ENCODE data around the gene GGACT. TPM values are rescaled to one million over a fixed set of nuclear protein-coding genes. Genes with fewer than 3 reads are reported as not detected.

Gene GGACT
- total RNA-seq, 1 donor from 2014 or later = 3.7 TPM

GRCh38 chr13:100510208-100510957, 78.2 kb downstream of the GGACT start:
- no peak overlapping the region for H3K27ac ChIP-seq (ENCODE audit: low read depth, low read length)
- H3K9me3 ChIP-seq (ENCODE audit: control insufficient read depth in 3 of 3, low read length in 3 of 3) = no peaks in the 10 kb centered on the region
- peaks cover 0 to 4% (median 0%) of the 10 kb centered on the region in 3 donors for H3K4me1 ChIP-seq (ENCODE audit: control insufficient read depth in 3 of 3, insufficient read depth in 3 of 3, low read length in 3 of 3)
- H3K36me3 ChIP-seq (ENCODE audit: control insufficient read depth in 3 of 3, insufficient read depth in 3 of 3, low read length in 3 of 3) = no peaks in the 10 kb centered on the region
- H3K9ac ChIP-seq (ENCODE audit: low read depth in 1 of 3, low read length in 3 of 3) = no peak overlapping the region
- no peaks in the 10 kb centered on the region for H3K27me3 ChIP-seq (ENCODE audit: control insufficient read depth in 3 of 3, insufficient read depth in 3 of 3, low read length in 3 of 3)
- no peak overlapping the region for H3K4me3 ChIP-seq (ENCODE audit: low read length in 3 of 3)

DNA sequence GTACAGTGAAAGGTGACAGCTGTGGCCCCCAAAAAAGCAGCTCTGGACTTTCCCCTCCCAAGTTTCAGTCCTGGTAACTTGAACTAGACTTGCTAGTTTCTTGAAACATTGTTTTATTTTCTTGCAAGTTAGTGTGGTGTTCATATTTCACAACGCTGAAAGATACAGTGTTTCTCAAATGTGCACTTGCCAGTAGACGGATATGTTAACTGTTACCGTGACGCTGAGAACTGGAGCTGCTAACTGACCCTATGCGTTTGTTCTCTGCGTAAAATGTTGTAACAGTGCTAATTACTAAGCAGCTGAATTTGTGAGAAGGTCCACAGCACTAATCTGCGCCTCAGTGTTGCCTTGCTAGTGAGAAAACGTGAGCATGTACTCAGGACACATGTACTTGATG, 79.6 kb downstream of the GGACT start:
- no peak overlapping the region for H3K9ac ChIP-seq (ENCODE audit: low read depth in 1 of 3, low read length in 3 of 3)
- H3K27ac ChIP-seq (ENCODE audit: low read depth, low read length) = no peak overlapping the region

DNA sequence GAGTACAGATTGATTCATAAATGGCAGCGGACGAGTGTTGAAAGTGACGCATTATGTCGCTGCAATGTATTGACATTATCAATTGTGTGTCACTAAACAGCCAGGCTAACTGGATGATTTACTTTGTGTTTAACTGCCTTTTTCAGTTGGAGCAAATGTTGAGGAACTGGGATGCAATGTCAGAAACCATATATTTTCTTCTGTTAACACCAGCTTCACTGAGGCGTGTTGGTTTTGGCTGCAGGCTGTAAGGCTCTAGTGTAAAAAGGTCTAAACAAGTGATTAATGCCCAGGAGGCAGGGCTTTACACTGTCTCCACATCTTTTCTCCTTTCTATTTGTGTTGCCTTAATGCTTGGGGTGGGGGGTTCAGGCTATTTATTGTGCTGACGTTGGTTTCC, 80.1 kb downstream of the GGACT start:
- H3K9ac ChIP-seq (ENCODE audit: low read depth in 1 of 3, low read length in 3 of 3) = no peak overlapping the region
- no peaks in the 10 kb centered on the region for H3K9me3 ChIP-seq (ENCODE audit: control insufficient read depth in 3 of 3, low read length in 3 of 3)
- no peak overlapping the region for H3K27ac ChIP-seq (ENCODE audit: low read depth, low read length)
- H3K36me3 ChIP-seq (ENCODE audit: control insufficient read depth in 3 of 3, insufficient read depth in 3 of 3, low read length in 3 of 3) = no peaks in the 10 kb centered on the region
- peaks cover 0 to 4% (median 0%) of the 10 kb centered on the region in 3 donors for H3K4me1 ChIP-seq (ENCODE audit: control insufficient read depth in 3 of 3, insufficient read depth in 3 of 3, low read length in 3 of 3)
- no peak overlapping the region for H3K4me3 ChIP-seq (ENCODE audit: low read length in 3 of 3)
- no peaks in the 10 kb centered on the region for H3K27me3 ChIP-seq (ENCODE audit: control insufficient read depth in 3 of 3, insufficient read depth in 3 of 3, low read length in 3 of 3)

More for the DNA sequence above, 79.6 kb downstream of the GGACT start:
- Histone ChIP-seq H3K4me3 (ENCODE audit: low read length in 3 of 3) (no peak overlapping the region), H3K36me3 (ENCODE audit: control insufficient read depth in 3 of 3, insufficient read depth in 3 of 3, low read length in 3 of 3) (no peaks in the 10 kb centered on the region), H3K27me3 (ENCODE audit: control insufficient read depth in 3 of 3, insufficient read depth in 3 of 3, low read length in 3 of 3) (no peaks in the 10 kb centered on the region), H3K9me3 (ENCODE audit: control insufficient read depth in 3 of 3, low read length in 3 of 3) (no peaks in the 10 kb centered on the region), H3K4me1 (ENCODE audit: control insufficient read depth in 3 of 3, insufficient read depth in 3 of 3, low read length in 3 of 3) (peaks cover 0 to 4% (median 0%) of the 10 kb centered on the region in 3 donors)

- peaks cover 0 to 4% (median 0%) of the 10 kb centered on the region in 3 donors for H3K4me1 ChIP-seq (ENCODE audit: control insufficient read depth in 3 of 3, insufficient read depth in 3 of 3, low read length in 3 of 3)
Measured at GRCh38 chr13:100506600-100507422, 81.8 kb downstream of the GGACT start.

GRCh38 chr13:100506154-100506553, 82.4 kb downstream of the GGACT start:
- Histone ChIP-seq H3K9ac (ENCODE audit: low read depth in 1 of 3, low read length in 3 of 3) (no peak overlapping the region), H3K27ac (ENCODE audit: low read depth, low read length) (no peak overlapping the region), H3K36me3 (ENCODE audit: control insufficient read depth in 3 of 3, insufficient read depth in 3 of 3, low read length in 3 of 3) (no peaks in the 10 kb centered on the region), H3K27me3 (ENCODE audit: control insufficient read depth in 3 of 3, insufficient read depth in 3 of 3, low read length in 3 of 3) (no peaks in the 10 kb centered on the region), H3K9me3 (ENCODE audit: control insufficient read depth in 3 of 3, low read length in 3 of 3) (no peaks in the 10 kb centered on the region), H3K4me3 (ENCODE audit: low read length in 3 of 3) (no peak overlapping the region), H3K4me1 (ENCODE audit: control insufficient read depth in 3 of 3, insufficient read depth in 3 of 3, low read length in 3 of 3) (no peaks in the 10 kb centered on the region)

More at GRCh38 chr13:100506600-100507422, 81.8 kb downstream of the GGACT start:
- no peak overlapping the region for H3K9ac ChIP-seq (ENCODE audit: low read depth in 1 of 3, low read length in 3 of 3)
- H3K27ac ChIP-seq (ENCODE audit: low read depth, low read length) = no peak overlapping the region
- no peaks in the 10 kb centered on the region for H3K9me3 ChIP-seq (ENCODE audit: control insufficient read depth in 3 of 3, low read length in 3 of 3)
- H3K4me3 ChIP-seq (ENCODE audit: low read length in 3 of 3) = no peak overlapping the region
- H3K36me3 ChIP-seq (ENCODE audit: control insufficient read depth in 3 of 3, insufficient read depth in 3 of 3, low read length in 3 of 3) = no peaks in the 10 kb centered on the region
- H3K27me3 ChIP-seq (ENCODE audit: control insufficient read depth in 3 of 3, insufficient read depth in 3 of 3, low read length in 3 of 3) = no peaks in the 10 kb centered on the region

GRCh38 chr13:100503622-100504021, 85.0 kb downstream of the GGACT start:
- Histone ChIP-seq H3K4me1 (ENCODE audit: control insufficient read depth in 3 of 3, insufficient read depth in 3 of 3, low read length in 3 of 3) (no peaks in the 10 kb centered on the region), H3K27ac (ENCODE audit: low read depth, low read length) (no peak overlapping the region), H3K27me3 (ENCODE audit: control insufficient read depth in 3 of 3, insufficient read depth in 3 of 3, low read length in 3 of 3) (no peaks in the 10 kb centered on the region), H3K36me3 (ENCODE audit: control insufficient read depth in 3 of 3, insufficient read depth in 3 of 3, low read length in 3 of 3) (no peaks in the 10 kb centered on the region), H3K9me3 (ENCODE audit: control insufficient read depth in 3 of 3, low read length in 3 of 3) (no peaks in the 10 kb centered on the region), H3K4me3 (ENCODE audit: low read length in 3 of 3) (no peak overlapping the region), H3K9ac (ENCODE audit: low read depth in 1 of 3, low read length in 3 of 3) (no peak overlapping the region)

DNA sequence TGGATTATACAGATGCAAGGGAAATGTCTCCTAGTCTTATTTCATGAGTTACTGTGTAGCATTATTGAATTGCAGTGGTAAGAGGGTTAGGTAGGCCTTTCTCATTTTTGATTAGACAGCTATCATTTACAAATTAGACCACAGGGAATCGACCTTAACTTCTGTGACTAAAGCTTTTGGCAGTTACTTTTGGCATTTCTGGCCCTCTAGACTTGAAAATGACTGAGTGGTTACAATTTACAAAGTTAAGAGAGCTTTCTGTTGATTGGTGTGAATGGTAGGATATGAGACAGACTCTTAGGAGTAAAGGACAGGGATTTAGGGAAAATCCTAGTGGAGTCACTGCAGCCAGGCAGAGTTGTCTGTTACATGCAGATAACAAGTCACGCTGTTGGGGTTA, 86.1 kb downstream of the GGACT start:
- H3K36me3 ChIP-seq (ENCODE audit: control insufficient read depth in 3 of 3, insufficient read depth in 3 of 3, low read length in 3 of 3) = no peaks in the 10 kb centered on the region
- no peak overlapping the region for H3K9ac ChIP-seq (ENCODE audit: low read depth in 1 of 3, low read length in 3 of 3)
- H3K9me3 ChIP-seq (ENCODE audit: control insufficient read depth in 3 of 3, low read length in 3 of 3) = no peaks in the 10 kb centered on the region
- H3K4me1 ChIP-seq (ENCODE audit: control insufficient read depth in 3 of 3, insufficient read depth in 3 of 3, low read length in 3 of 3) = no peaks in the 10 kb centered on the region
- H3K27ac ChIP-seq (ENCODE audit: low read depth, low read length) = no peak overlapping the region
- H3K4me3 ChIP-seq (ENCODE audit: low read length in 3 of 3) = no peak overlapping the region
- no peaks in the 10 kb centered on the region for H3K27me3 ChIP-seq (ENCODE audit: control insufficient read depth in 3 of 3, insufficient read depth in 3 of 3, low read length in 3 of 3)

DNA sequence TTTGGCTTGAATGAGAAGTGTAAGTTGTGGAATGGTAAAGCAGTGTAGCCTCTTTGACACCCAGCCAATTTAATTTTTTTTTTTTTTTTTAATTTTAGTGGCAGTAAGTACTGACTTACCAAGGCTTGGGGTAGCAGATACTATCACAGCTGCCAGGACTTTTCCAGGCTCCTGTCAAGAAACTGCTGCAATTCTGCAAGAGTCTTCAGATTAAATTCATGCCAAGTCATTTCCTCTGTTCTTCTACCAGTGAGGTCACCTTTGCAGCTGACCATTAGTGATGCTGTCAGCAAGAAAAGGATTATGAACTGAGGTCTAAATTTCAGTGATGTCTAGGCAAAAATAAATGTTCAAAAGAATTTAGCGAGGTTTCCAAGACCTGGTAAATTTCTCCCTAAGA, 91.2 kb downstream of the GGACT start:
- no peak overlapping the region for H3K4me3 ChIP-seq (ENCODE audit: low read length in 3 of 3)
- H3K9me3 ChIP-seq (ENCODE audit: control insufficient read depth in 3 of 3, low read length in 3 of 3) = no peaks in the 10 kb centered on the region
- no peaks in the 10 kb centered on the region for H3K36me3 ChIP-seq (ENCODE audit: control insufficient read depth in 3 of 3, insufficient read depth in 3 of 3, low read length in 3 of 3)
- no peak overlapping the region for H3K9ac ChIP-seq (ENCODE audit: low read depth in 1 of 3, low read length in 3 of 3)
- no peak overlapping the region for H3K27ac ChIP-seq (ENCODE audit: low read depth, low read length)
- H3K27me3 ChIP-seq (ENCODE audit: control insufficient read depth in 3 of 3, insufficient read depth in 3 of 3, low read length in 3 of 3) = no peaks in the 10 kb centered on the region
- no peaks in the 10 kb centered on the region for H3K4me1 ChIP-seq (ENCODE audit: control insufficient read depth in 3 of 3, insufficient read depth in 3 of 3, low read length in 3 of 3)

DNA sequence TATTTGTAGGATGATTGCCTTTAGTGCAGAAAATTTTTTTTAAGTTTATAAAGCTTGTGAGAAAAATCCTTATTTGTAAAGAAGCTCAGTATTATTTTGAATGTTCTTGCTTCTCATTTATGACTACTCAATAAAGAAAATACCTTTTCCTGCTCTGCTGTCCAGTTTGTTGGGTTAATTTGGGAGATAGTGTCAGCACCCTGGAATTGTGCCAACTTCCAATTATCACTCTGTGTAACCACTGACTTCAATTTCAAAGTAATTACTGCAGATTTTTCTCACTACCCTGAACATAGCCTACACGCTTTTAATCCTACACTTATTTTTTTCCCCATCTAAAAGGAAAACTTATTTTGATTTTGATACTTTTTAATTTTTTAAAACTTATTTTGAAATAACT, 93.1 kb downstream of the GGACT start:
- Histone ChIP-seq H3K27me3 (ENCODE audit: control insufficient read depth in 3 of 3, insufficient read depth in 3 of 3, low read length in 3 of 3) (no peaks in the 10 kb centered on the region), H3K9me3 (ENCODE audit: control insufficient read depth in 3 of 3, low read length in 3 of 3) (no peaks in the 10 kb centered on the region)

GRCh38 chr13:100493418-100493817, 95.2 kb downstream of the GGACT start:
- Histone ChIP-seq H3K9ac (ENCODE audit: low read depth in 1 of 3, low read length in 3 of 3) (no peak overlapping the region), H3K4me3 (ENCODE audit: low read length in 3 of 3) (no peak overlapping the region), H3K4me1 (ENCODE audit: control insufficient read depth in 3 of 3, insufficient read depth in 3 of 3, low read length in 3 of 3) (peaks cover 0 to 5% (median 0%) of the 10 kb centered on the region in 3 donors)

More for the DNA sequence above, 93.1 kb downstream of the GGACT start:
- Histone ChIP-seq H3K27ac (ENCODE audit: low read depth, low read length) (no peak overlapping the region), H3K9ac (ENCODE audit: low read depth in 1 of 3, low read length in 3 of 3) (no peak overlapping the region), H3K36me3 (ENCODE audit: control insufficient read depth in 3 of 3, insufficient read depth in 3 of 3, low read length in 3 of 3) (no peaks in the 10 kb centered on the region), H3K4me1 (ENCODE audit: control insufficient read depth in 3 of 3, insufficient read depth in 3 of 3, low read length in 3 of 3) (peaks cover 0 to 5% (median 0%) of the 10 kb centered on the region in 3 donors), H3K4me3 (ENCODE audit: low read length in 3 of 3) (no peak overlapping the region)

More at GRCh38 chr13:100493418-100493817, 95.2 kb downstream of the GGACT start:
- H3K27ac ChIP-seq (ENCODE audit: low read depth, low read length) = no peak overlapping the region
- no peaks in the 10 kb centered on the region for H3K9me3 ChIP-seq (ENCODE audit: control insufficient read depth in 3 of 3, low read length in 3 of 3)
- no peaks in the 10 kb centered on the region for H3K36me3 ChIP-seq (ENCODE audit: control insufficient read depth in 3 of 3, insufficient read depth in 3 of 3, low read length in 3 of 3)
- H3K27me3 ChIP-seq (ENCODE audit: control insufficient read depth in 3 of 3, insufficient read depth in 3 of 3, low read length in 3 of 3) = no peaks in the 10 kb centered on the region
